PFSK-1 (cell line): ENCODE data around the gene APOA4.

ENCODE experiments used
- FOXP2 ChIP-seq: optimal IDR thresholded peaks from 2 replicates; pipeline ENCODE3; 2011; ENCODE audit warnings: borderline replicate concordance, control low read depth, inconsistent platforms; ENCODE audit not compliant: insufficient read depth; ENCODE audit errors: extremely low read length, extremely low read depth
- POLR2AphosphoS5 ChIP-seq: IDR thresholded peaks from 2 replicates; pipeline ENCODE4 v1.6.1; 2012; ENCODE audit warnings: low read depth, mild to moderate bottlenecking, control low read depth, low read length, moderate library complexity
- REST ChIP-seq, 2 experiments: IDR thresholded peaks; 2 replicates each; pipeline versions ENCODE4 v1.6.1 to v1.8.0; 2011 to 2012; ENCODE audit warnings: low read depth in 2 of 2, low read length in 2 of 2, control low read depth in 1 of 2, inconsistent platforms in 1 of 2, mild to moderate bottlenecking in 1 of 2, moderate library complexity in 1 of 2; ENCODE audit not compliant: insufficient read depth in 1 of 2
- SIN3A ChIP-seq: IDR thresholded peaks from 2 replicates; pipeline ENCODE4 v1.6.1; 2012; ENCODE audit warnings: mild to moderate bottlenecking, low read length, moderate library complexity, borderline replicate concordance; ENCODE audit not compliant: insufficient read depth
- TAF1 ChIP-seq: IDR thresholded peaks from 2 replicates; pipeline ENCODE4 v1.6.1; 2012; ENCODE audit warnings: low read length, control low read depth, borderline replicate concordance; ENCODE audit not compliant: insufficient read depth

Gene APOA4

GRCh38 chr11:116827461-116827860 lies 4.4 kb upstream of the APOA4 start:
- no peak for TF ChIP-seq POLR2AphosphoS5
- no peak for TF ChIP-seq FOXP2
- no peak for TF ChIP-seq REST (IDR thresholded peaks at IDR 0.05; ENCODE audit: insufficient read depth in 1 of 2, low read depth in 2 of 2, low read length in 2 of 2)
- TF ChIP-seq TAF1, result no peak
- no peak for TF ChIP-seq SIN3A

- TF ChIP-seq TAF1 (no peak), REST (IDR thresholded peaks at IDR 0.05; ENCODE audit: insufficient read depth in 1 of 2, low read depth in 2 of 2, low read length in 2 of 2) (no peak), SIN3A (no peak)
Measured at GRCh38 chr11:116826751-116827431, 3.8 kb upstream of the APOA4 start.

GRCh38 chr11:116825854-116826750 lies 3.0 kb upstream of the APOA4 start:
- TF ChIP-seq TAF1, result no peak
- TF ChIP-seq POLR2AphosphoS5, result no peak
- TF ChIP-seq SIN3A, result no peak
- TF ChIP-seq FOXP2, result no peak
- TF ChIP-seq REST (IDR thresholded peaks at IDR 0.05; ENCODE audit: insufficient read depth in 1 of 2, low read depth in 2 of 2, low read length in 2 of 2), result no peak

GRCh38 chr11:116825434-116825833 lies 2.3 kb upstream of the APOA4 start:
- TF ChIP-seq REST (IDR thresholded peaks at IDR 0.05; ENCODE audit: insufficient read depth in 1 of 2, low read depth in 2 of 2, low read length in 2 of 2) (no peak), TAF1 (no peak), SIN3A (no peak), FOXP2 (no peak), POLR2AphosphoS5 (no peak)
